Measurements from ENCODE around the gene MTG1.

GRCh38 chr10:133351408-133352318 lies 42.3 kb upstream of the MTG1 start:
- no peak for TF ChIP-seq CTCF (IDR thresholded peaks at IDR 0.05)
- no peak for TF ChIP-seq POLR2A (IDR thresholded peaks at IDR 0.05)
- no peak for TF ChIP-seq EP300 (IDR thresholded peaks at IDR 0.05)
